K562 (cell line): ENCODE measurements around the gene FITM1. TPM values are rescaled to one million over a fixed set of nuclear protein-coding genes. Genes with fewer than 3 reads are reported as not detected.
A peak's percentile ranks its signal among the peaks of the same experiment; 100 is the strongest.

ENCODE experiments used
- ATF3 ChIP-seq, 2 experiments: fragments of 450-650 bp in 1 of 2; sonication (generic) in 1 of 2; formaldehyde crosslinking in 1 of 2; IDR thresholded peaks in 1 of 2; conservative IDR thresholded peaks in 1 of 2; 2 replicates each; pipeline versions ENCODE4 v1.6.1 to v1.8.1; 2016 to 2023; ENCODE audit warnings: mild to moderate bottlenecking in 2 of 2, moderate library complexity in 2 of 2, inconsistent platforms in 1 of 2, missing genetic modification reagents in 1 of 2
- CAMTA2 ChIP-seq: fragments of 250-450 bp; sonication (Bioruptor Pico); conservative IDR thresholded peaks from 2 replicates; pipeline ENCODE4 v1.5.1; 2022
- CBFA2T3 ChIP-seq: fragments of 450-650 bp; IDR thresholded peaks from 2 replicates; pipeline ENCODE4 v1.6.1; 2017
- EGR1 ChIP-seq: fragments of 450-650 bp; conservative IDR thresholded peaks from 2 replicates; pipeline ENCODE4 v1.6.1; 2017; ENCODE audit warnings: mild to moderate bottlenecking
- FOXJ2 ChIP-seq: fragments of 200-800 bp; sonication (Bioruptor generic); IDR thresholded peaks from 2 replicates; pipeline ENCODE4 v1.6.1; 2016; ENCODE audit warnings: missing genetic modification characterization, missing compliant biosample characterization
- HMG20B ChIP-seq: fragments of 250-450 bp; sonication (Bioruptor Pico); IDR thresholded peaks from 2 replicates; pipeline ENCODE4 v1.5.0; 2021; ENCODE audit warnings: mild to moderate bottlenecking
- KDM5B ChIP-seq: fragments of 200-600 bp; sonication (generic); IDR thresholded peaks from 2 replicates; pipeline ENCODE4 v1.6.1; 2012; ENCODE audit warnings: low read depth, mild to moderate bottlenecking, moderate library complexity, low read length, control low read depth, inconsistent platforms; ENCODE audit not compliant: insufficient replicate concordance
- KLF13 ChIP-seq: fragments of 450-650 bp; IDR thresholded peaks from 2 replicates; pipeline ENCODE4 v1.6.1; 2016; ENCODE audit warnings: missing genetic modification characterization, low read depth, mild to moderate bottlenecking, missing compliant biosample characterization, moderate library complexity, borderline replicate concordance
- MLLT1 ChIP-seq, 2 experiments: fragments of 450-650 bp; IDR thresholded peaks; 2 replicates each; pipeline ENCODE4 v1.6.1; 2016
- PHB2 ChIP-seq: fragments of 450-650 bp; IDR thresholded peaks from 2 replicates; pipeline ENCODE4 v1.6.1; 2017; ENCODE audit warnings: low read depth
- TRIM25 ChIP-seq: fragments of 450-650 bp; IDR thresholded peaks from 2 replicates; pipeline ENCODE4 v1.7.0; 2016; ENCODE audit warnings: borderline replicate concordance
- ZNF507 ChIP-seq: conservative IDR thresholded peaks from 2 replicates; pipeline ENCODE4 v1.6.1; 2017; ENCODE audit warnings: missing genetic modification characterization, missing compliant biosample characterization
- ZNF644 ChIP-seq: fragments of 200-800 bp; sonication (Bioruptor generic); IDR thresholded peaks from 2 replicates; pipeline ENCODE4 v1.6.1; 2016; ENCODE audit warnings: low read depth, missing genetic modification characterization, missing compliant biosample characterization
- polyA plus RNA-seq, 8 experiments: library from polyadenylated mRNA; depleted of rRNA in 4 of 8; stranded (reverse) in 5 of 8; unstranded in 3 of 8; fragments of >200 nt; fragmentation: Nextera tagmentation in 2 of 8; fragmentation: Illumina TruSeq in 1 of 8; extraction: Ambion mirVana in 2 of 8; extraction: Trizol in 1 of 8; gene quantifications; 2 replicates each; pipeline versions ENCODE4 v1.2.1 to v1.2.3, GENCODE V29; 2011 to 2014; ENCODE audit warnings: inconsistent platforms in 1 of 8, missing spikeins in 1 of 8
- total RNA-seq, 7 experiments: library from RNA; depleted of rRNA in 6 of 7; stranded (reverse); fragments of >200 nt in 6 of 7; fragmentation: Illumina TruSeq in 2 of 7; extraction: Trizol in 2 of 7; gene quantifications; 2 replicates each; pipeline versions ENCODE4 v1.2.1 to v1.2.3, GENCODE V29; 2011 to 2021; ENCODE audit warnings: low replicate concordance in 1 of 7
- TF ChIP-seq, protein P1 (sequence below): fragments of 250-450 bp; sonication (Bioruptor Pico); IDR thresholded peaks from 2 replicates; pipeline ENCODE4 v1.4.0; 2020; ENCODE audit warnings: mild to moderate bottlenecking, moderate library complexity
- TF ChIP-seq, protein P2 (sequence below): sonication (generic); formaldehyde crosslinking; IDR thresholded peaks from 2 replicates; pipeline ENCODE4 v1.8.0; 2022; ENCODE audit warnings: mild to moderate bottlenecking, missing genetic modification reagents
- TF ChIP-seq, protein P3 (sequence below): sonication (generic); formaldehyde crosslinking; IDR thresholded peaks from 2 replicates; pipeline ENCODE4 v1.9.0; 2022; ENCODE audit warnings: mild to moderate bottlenecking, missing genetic modification reagents

FITM1 gene
- total and polyA plus RNA-seq, 9 of the 15 experiments (the other 6 are each of a cell fraction or from before 2014, with no cell fraction given): 0.09 to 0.20 TPM; not detected in 7

GRCh38 chr14:24113801-24114531, 16.5 kb upstream of the FITM1 start (continued):
- TF ChIP-seq, protein P1, sequence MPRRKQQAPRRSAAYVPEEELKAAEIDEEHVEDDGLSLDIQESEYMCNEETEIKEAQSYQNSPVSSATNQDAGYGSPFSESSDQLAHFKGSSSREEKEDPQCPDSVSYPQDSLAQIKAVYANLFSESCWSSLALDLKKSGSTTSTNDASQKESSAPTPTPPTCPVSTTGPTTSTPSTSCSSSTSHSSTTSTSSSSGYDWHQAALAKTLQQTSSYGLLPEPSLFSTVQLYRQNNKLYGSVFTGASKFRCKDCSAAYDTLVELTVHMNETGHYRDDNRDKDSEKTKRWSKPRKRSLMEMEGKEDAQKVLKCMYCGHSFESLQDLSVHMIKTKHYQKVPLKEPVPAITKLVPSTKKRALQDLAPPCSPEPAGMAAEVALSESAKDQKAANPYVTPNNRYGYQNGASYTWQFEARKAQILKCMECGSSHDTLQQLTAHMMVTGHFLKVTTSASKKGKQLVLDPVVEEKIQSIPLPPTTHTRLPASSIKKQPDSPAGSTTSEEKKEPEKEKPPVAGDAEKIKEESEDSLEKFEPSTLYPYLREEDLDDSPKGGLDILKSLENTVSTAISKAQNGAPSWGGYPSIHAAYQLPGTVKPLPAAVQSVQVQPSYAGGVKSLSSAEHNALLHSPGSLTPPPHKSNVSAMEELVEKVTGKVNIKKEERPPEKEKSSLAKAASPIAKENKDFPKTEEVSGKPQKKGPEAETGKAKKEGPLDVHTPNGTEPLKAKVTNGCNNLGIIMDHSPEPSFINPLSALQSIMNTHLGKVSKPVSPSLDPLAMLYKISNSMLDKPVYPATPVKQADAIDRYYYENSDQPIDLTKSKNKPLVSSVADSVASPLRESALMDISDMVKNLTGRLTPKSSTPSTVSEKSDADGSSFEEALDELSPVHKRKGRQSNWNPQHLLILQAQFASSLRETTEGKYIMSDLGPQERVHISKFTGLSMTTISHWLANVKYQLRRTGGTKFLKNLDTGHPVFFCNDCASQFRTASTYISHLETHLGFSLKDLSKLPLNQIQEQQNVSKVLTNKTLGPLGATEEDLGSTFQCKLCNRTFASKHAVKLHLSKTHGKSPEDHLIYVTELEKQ (CRISPR knock-in tag): no peak
- TF ChIP-seq CBFA2T3 (no peak), CAMTA2 (no peak), FOXJ2 (tag) (no peak), PHB2 (no peak), HMG20B (CRISPR knock-in tag) (no peak), EGR1 (peak; percentile 95), TRIM25 (no peak), MLLT1 (IDR thresholded peaks at IDR 0.05) (no peak), KDM5B (peak; percentile 58), ZNF507 (no peak), ZNF644 (no peak), ATF3 (IDR thresholded peaks at IDR 0.05) (peak; percentile 45; the same call in 1 of the 2 replicates), ATF3 (CRISPR knock-in tag; conservative IDR thresholded peaks at IDR 0.05) (no peak), KLF13 (tag) (no peak)
- TF ChIP-seq, protein P2, sequence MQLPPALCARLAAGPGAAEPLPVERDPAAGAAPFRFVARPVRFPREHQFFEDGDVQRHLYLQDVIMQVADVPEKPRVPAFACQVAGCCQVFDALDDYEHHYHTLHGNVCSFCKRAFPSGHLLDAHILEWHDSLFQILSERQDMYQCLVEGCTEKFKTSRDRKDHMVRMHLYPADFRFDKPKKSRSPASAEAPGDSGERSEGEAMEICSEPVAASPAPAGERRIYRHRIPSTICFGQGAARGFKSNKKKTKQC (CRISPR knock-in tag): peak; percentile 57; the same call in 1 of the 2 replicates
- TF ChIP-seq, protein P3, sequence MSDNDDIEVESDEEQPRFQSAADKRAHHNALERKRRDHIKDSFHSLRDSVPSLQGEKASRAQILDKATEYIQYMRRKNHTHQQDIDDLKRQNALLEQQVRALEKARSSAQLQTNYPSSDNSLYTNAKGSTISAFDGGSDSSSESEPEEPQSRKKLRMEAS (CRISPR knock-in tag): peak; percentile 44
